HG02642 (cell line): ENCODE measurements around the gene NEDD4L.

Experiments used
- ATAC-seq: cut with Tn5 transposase; IDR thresholded peaks from one replicate; pipeline ENCODE4 v1.9.1; 2021; ENCODE audit warnings: mild to moderate bottlenecking; ENCODE audit not compliant: unreplicated experiment, poor library complexity

NEDD4L gene

DNA sequence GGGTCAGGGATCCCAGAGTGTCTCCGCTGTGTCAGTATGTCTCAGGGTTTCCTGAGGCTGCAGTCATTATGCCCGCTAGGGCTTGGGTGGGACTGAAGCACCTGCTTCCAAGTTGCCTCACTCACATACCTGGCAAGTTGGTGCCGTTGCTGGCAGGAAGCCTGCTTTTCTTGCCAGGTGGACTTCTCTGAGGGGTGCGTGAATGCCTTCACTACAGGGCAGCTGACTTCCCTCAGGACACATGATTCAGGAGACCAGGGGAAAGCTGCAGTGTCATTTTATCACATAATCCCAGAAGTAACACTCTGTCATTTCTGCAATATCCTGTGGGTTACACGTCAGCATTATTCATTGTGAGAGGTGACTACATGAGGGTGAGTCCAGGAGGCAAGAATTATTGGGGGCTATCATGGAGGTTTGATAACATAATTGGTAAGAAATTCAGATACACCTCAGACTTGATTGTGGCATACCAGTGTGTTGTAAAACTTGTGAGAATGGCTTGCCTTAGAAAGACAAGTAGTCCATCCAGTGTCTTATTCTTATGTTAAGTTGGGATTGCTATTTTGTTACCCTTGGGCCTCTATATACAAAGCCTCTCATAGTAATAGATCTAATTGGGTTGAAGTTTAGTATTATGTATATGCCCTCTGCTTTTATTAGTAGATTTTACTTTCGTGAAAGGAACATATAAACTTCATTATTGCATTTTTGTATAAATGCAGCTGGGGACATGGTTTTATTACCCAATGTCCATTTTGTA is 44.1 kb downstream of the NEDD4L start:
- ATAC-seq: no peak

DNA sequence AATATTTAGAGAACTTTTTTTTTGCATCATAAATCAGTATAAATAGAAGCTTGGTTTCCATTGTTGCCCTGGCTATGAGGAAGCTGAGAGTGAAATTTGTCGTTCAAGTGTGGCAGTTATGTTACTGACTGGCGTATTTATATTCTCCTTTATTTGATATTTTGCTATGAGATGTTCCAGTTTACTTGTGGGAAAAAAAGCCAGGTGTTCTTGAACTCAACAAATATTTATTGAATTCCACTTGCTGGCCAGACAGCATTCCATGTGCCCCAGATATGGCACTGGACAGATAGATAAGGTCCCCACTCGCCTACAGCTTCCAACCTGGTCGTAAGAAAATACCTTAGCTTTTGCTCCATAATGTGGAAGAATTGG is 44.7 kb downstream of the NEDD4L start:
- ATAC-seq: no peak

DNA sequence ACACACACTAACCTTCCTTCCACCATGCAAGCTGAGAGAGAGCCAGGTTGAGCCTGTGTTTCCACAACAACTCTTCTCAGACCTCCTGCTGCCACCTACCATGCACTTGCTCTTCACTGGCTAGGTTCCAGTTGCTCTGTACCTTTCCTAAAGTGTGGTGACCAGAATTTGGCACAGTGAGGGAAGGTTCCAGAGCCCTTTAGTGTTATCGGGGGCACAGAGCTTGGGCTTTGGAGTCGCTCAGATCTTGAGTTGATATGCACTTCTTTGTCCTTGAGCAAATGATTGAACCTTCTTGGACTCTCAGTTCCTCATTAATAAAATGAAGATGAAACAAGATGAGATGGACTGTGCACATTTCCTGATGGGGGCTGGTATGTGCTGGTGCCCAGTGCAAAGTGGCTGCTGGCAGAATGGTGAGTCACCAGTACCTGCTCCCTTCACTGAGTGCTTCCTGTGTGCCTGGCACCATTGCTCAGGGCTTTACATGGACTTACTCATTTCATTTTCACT is 47.1 kb downstream of the NEDD4L start:
- peak; percentile 87 for ATAC-seq

DNA sequence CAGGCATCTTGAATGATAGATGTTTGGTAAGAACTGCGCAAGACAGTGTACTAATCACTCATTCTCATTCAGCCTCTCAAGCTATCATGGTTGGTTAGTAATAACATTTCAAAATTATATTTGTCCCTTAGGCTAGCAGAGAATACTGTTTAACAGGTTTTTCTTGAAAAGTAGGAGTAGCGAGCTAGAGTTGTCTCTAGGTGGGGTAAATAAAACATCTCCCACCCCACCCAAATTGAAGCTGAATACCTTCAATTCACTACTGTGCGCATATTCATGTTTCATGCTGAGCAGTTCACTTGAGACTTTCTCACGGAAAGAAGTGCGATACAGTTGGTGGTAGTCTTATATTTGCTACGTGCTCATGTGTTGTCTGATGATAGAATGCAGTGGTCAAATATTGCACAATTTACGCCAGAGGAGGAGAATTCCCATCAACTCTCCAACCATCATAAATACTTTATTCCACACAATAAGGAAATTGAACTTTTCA is 49.3 kb downstream of the NEDD4L start:
- ATAC-seq: no peak

DNA sequence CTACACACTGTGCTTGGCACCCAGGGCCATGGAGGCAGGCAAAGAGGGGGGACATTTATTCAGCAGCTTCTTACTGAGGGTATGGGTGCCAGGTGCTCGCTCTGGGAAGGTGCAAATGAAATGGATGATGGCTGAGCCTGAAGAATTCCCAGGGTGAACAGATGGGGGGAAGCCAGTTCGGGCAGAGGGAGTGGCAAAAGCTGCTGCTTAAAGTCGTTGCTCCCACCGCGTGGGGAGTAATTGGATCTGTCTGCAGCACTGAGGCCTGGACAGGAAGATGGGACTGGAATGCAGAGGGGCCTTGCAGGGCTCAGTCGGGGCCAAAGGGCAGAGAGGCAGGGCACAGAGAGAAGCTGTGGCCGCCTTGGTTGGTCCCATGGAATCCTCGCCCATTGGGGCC is 51.2 kb downstream of the NEDD4L start:
- ATAC-seq: no peak

DNA sequence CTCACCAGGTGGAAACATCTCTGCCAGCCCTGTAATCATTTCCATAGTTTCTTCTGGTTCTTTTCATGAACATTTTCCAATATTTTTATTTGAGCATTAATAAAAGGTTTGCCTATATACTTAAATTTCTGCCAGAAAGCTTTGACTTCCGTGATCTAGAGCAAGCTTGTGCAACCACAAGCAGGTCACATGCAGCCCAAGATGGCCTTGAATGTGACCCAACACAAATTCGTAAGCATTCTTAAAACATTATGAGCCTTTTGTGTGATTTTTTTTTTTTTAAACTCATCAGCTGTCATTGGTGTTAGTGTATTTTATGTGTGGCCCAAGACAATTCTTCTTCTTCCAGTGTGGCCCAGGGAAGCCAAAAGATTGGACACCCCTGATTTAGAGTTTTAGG is 51.6 kb downstream of the NEDD4L start:
- ATAC-seq: no peak

DNA sequence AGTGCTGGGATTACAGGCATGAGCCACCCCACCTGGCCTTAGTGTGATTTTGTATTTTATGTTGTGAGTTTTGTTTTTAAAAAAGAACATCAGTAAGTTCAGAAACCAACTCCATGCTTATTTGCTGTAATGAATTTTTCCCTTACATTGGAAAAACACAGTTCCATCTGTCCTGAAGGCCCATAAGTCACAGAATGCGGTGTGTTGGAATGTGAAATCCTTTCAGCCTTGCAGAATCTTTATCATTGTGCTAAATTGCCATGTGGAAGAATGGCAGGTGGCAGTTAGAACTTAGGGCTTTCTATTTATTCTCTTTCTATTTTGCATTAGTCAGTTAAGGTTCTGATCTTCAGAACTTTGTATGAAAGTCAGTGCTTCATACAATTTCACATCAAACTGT is 52.6 kb downstream of the NEDD4L start:
- no peak for ATAC-seq

DNA sequence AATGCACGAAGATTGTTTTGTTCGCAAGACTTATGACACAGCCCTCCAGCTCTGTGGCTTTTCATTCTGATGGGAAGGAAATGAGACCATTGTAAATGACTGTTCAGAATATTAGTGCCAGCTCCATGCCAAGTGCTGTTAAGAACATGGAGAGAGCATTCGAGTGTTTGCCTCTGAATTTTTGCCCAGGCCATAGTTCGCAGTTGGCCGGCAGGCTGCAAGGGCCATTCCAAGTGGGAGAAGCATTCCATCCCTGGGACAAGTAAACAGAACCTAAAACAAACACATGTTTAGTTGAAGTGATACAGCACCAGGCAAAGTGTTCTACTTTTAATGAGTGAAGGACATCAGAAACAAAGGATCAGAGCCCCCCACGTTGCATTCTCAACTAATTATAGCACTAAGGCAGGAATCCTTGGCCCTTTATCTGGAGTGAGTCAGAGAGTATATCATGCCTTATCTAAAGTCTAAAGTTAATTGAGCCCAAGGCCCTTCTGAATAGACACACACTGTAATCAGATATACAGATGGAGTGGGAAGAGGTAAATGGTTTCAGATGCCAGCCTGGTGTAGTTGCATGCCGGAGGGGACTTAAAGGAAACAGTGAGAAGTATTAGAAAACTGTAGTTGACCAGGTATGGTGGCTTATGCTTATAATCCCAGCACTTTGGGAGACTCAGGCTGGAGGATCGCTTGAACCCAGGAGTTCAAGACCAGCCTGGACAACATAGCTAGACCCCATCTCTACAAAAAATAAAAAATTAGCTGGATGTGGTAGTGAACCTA is 53.3 kb downstream of the NEDD4L start:
- no peak for ATAC-seq

DNA sequence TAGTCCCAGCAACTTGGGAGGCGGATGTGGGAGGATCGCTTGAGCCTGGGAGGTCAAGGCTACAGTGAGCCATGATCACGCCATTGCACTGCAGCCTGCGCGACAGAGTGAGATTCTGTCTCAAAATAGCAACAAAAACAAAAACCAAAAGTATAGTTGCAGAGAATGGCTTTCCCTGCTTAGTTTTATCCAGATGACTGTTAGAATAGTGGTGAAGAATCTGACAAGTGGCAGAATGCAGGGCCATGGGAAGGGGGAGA is 53.8 kb downstream of the NEDD4L start:
- ATAC-seq: no peak

DNA sequence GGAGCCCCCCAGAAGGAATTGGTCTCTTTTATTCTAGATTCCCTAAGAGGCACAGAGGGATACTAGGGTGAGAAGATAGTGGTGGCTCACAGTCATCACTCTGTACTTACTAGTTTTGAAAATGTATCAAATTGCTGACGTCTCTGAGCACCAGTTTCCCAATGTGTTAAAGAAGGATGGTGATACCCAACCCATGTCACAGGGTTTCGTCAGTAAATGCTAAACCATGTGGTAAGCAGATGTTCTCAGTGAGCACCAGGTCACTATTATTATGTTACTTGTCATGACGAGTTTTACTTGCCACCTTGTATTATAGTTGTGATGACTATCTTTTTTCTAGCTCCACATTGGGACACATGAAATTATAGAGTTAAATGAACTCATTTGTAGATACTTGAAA is 54.7 kb downstream of the NEDD4L start:
- ATAC-seq: no peak

DNA sequence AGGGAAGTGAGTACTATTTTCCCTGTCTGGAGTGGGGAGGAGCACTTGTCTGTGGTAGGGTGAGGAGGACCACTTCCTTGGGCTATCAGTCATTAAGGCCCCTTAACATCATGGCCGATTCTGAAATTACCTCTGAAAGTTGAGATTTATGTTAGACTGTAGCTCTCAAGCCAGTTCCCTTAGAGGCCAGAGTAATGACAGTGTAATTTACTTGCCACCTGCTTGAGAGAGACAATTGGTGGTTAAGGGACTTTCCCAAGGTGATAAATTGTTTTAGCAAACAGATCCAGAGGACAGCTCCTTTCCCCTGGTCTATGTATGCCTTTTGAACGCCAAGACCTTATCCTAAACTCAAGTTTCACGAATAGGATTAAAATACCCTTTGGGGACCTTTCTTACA is 56.1 kb downstream of the NEDD4L start:
- ATAC-seq: no peak

DNA sequence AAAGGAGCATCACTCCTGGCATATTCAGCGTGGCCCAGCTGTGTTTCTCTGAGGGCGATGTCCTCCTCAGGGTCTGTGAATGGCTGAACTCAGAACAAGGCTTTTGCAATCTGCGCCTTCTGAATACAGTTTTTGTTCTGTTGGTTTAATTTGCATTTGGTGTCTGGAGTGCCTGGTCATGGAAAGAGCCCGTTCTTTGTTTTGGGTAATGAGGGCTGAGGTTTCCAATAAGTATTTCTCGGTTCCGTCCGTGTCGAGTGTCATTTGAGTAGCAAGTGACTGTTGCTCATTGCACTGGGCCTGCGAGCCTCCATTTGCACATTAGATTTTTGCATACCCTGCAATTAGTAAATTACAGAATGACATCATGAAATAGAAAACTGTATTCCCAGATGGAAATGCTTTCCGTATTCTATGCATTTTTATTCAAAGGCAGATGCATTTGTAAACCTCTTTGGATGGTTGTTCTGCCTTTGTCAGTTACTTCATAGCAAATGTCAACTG is 57.3 kb downstream of the NEDD4L start:
- no peak for ATAC-seq

DNA sequence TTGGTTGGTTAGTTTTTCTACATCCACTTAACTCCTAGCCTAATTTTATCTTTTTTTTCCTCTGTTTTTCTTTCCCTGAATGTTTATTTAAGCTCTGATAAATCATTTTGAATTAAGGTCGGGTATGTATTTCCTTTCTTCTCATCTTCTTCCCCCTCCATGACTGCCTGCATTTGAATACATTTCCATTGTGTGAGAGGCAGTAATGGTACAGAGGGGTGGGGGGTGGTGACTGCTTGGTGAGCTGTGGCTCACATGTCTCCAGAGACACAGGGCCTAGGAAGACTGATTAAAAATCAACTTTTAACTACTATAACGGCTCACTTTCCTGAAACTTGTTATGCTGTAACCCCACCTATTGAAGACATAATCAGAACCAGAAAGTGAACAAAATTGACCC is 58.0 kb downstream of the NEDD4L start:
- ATAC-seq: no peak

DNA sequence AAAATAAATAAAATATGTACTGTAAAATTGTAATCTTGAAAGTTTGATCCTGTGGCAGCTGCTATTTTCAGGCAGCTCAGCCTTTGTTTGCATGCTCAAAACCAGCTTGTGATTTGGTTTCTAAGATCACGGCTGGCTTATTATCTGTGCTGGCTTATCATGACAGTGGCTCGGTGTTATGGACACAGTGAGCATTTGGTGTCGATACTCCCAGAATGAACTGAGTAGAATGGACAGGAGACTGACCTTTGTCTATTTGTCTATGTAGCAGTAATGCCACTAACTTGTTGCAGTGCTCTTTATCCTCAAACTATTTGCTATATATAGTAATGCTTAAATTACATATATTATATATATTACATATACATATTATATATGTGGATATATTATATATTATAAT is 58.8 kb downstream of the NEDD4L start:
- ATAC-seq: no peak

DNA sequence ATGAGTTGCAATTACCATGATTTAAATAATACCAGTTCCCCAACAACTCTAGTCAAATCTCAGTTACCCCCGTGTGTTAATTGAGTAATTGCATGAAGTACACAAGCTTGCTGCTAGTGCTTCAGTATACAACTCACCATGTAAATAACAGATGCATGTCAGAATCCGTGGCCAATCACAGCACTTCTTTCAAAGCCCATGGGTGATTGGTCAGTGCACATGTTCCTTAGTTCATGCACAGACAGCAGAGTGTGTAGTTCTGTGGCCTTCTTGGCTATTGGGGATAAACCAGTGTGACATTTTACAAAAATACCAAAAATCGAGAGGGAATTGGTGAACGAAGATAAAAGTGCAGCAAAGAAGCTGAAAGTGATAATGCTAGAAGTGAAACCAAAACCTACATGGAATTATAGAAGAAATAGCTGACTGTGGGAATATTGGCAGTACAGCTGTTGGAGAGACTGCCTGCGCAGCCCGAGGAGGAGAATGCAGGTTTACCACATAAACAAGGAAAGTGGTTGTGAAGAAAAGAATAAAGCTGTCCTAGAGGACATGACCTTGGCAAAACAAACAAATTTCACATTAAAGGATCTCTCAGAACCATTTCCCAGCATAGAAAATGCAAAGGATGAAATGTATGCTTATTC is 59.4 kb downstream of the NEDD4L start:
- ATAC-seq: no peak

DNA sequence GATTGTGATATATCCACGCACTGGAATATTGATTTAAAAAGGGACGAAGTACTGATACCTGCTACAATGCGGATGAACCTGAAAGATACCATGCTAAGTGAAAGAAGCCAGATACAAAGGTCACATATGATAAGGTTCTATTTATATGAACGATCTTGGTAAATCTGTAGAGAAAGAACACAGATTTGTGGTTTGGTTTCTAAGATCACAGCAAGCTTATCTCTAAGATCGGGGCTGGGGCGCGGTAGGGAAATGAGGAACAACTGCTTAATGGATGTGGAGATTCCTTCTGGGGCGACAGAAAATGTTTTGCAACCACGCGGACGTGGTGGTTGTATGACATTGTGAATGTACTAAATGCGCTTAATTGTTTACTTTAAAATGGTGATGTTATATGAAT is 60.1 kb downstream of the NEDD4L start:
- no peak for ATAC-seq

DNA sequence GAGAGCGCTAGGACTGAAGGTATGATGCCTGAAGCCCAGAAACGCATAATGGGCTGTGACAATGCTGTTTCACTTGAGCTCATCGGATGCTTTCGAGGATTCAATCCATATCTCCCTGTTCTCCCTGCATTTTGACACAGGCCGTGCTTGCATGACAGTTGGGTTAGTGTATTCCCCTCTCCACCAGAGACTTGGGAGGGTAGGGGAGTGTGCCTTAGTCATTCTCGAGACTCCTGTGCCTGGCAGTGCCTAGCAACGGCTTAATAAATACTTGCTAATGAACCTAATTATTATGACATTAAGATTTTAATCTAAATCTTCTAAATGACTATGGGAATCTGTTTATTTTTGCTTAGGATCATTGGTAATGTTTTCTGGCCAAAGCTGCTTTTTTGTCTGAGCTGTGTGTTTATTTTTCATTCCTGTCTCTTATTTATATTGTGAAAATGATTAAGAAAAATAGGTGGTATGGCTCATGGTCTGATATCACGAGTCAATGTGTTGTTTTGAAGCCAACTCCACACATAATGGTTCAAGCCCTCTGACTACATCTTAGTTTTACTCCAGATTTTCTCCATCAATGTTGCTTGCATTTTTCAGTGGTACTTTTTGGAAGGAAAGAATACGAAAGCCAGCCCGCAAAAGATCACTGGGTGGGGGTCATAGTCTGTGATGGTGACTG is 61.3 kb downstream of the NEDD4L start:
- ATAC-seq: no peak

DNA sequence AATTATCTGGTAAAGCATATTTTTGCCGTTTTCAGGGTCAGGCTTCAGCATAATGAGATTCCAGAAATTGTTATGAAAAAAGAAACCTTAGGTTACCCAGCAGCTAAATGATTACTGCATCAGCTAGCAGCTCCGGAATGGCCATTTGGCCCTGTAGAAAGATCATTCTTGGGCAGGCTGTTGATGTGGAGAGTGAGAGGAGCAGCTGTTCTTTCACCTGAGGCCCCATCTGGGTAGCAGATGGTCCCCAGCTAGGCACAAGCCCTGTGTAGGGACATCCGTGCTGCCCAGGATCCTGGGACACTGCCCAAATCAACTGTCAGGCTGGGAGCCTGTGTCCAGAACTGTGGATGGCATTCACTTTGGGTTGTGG is 61.8 kb downstream of the NEDD4L start:
- no peak for ATAC-seq

DNA sequence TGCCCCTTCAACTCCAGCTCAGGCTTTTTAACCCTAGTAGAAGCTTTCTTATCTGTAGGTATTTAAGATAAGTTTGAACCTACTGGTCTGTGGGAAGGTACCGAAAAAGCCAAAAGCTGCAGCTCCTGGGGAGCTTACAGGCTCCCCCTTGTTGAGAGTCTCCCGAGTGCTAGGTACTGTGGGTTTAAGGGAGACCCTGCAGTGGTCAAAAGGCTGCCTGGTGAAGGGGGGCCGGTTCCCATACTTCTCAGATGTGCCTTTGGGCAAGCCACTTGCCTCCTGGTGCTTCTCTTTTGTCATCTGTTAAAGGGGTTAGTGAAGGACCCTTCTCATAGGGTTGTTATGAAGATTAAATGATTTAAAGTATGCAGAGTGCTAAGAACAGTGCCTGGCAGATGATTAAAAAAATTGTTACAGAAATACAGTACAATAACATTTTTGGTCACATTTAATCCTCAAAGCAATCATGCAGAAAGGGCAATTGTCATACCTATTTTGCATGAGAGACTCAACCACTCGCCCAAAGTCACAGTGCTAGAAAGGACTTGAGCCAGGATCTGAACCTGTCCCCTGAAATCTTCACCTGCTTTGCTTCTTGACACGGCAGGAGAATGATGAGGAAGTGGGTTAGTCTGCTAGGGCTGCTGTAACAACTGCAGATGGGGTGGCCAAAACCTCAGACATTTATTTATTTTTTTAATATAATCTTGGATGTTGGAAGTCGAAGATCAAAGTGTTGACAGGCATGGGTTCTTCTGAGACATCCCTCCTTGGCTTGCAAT is 62.5 kb downstream of the NEDD4L start:
- no peak for ATAC-seq

DNA sequence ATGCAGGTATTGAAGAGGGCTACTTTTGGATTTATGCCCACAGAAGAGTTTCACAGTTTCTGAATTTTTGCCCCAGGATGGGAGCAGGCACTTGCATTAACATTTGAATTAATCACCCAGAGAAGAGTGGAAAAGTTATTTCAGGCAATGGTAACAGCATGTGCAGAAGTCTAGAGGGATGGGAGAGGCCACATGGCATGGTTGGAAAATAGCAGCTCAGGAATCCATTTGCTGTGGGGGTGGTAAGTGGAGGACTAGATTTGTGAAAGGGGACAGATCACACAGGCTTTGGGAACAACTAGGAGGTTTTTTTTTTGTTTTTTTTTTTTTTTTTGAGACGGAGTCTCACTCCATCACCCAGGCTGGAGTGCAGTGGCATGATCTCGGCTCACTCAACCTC is 65.2 kb downstream of the NEDD4L start:
- no peak for ATAC-seq
